ENCODE data around the gene ACSL3. TPM values are rescaled to one million over a fixed set of nuclear protein-coding genes. Genes with fewer than 3 reads are reported as not detected.

ACSL3 gene
- polyA plus RNA-seq, 1 experiment: 88.9 TPM

- H3K27me3 ChIP-seq (ENCODE audit: control insufficient read depth, insufficient read depth, low read length): no peaks in the 10 kb centered on the region
- no peak for TF ChIP-seq CTCF (IDR thresholded peaks at IDR 0.05; ENCODE audit: low read depth, low read length)
- CTCF ChIA-PET: interaction anchor here (0.6 to 3.6 kb wide), 5 partner anchors 8 to 308 kb away, joined by 3 to 26 read pairs (median 6); no protein-coding TSS in a partner anchor
- H3K4me3 ChIP-seq (ENCODE audit: low read depth, low read length): no peak overlapping the region
- H3K27ac ChIP-seq (ENCODE audit: low read depth, low read length): no peak overlapping the region
- peaks cover 2% of the 10 kb centered on the region; the same call in 1 of the 2 replicates for H3K9me3 ChIP-seq (ENCODE audit: control insufficient read depth, insufficient read depth, low read length)
- POLR2A ChIA-PET: no interaction called here
- no peak for DNase-seq (ENCODE audit: low read depth, low spot score)
Measured at GRCh38 chr2:222941510-222942032, 80.7 kb downstream of the ACSL3 start.

- ChIA-PET POLR2A (no interaction called here), CTCF (interaction anchor here (1.0 kb wide), 1 partner anchor 17 kb away, joined by 3 read pairs; no protein-coding TSS in a partner anchor)
- no peak for TF ChIP-seq CTCF (IDR thresholded peaks at IDR 0.05; ENCODE audit: low read depth, low read length)
- Histone ChIP-seq H3K4me3 (ENCODE audit: low read depth, low read length) (no peak overlapping the region), H3K9me3 (ENCODE audit: control insufficient read depth, insufficient read depth, low read length) (no peaks in the 10 kb centered on the region), H3K27me3 (ENCODE audit: control insufficient read depth, insufficient read depth, low read length) (no peaks in the 10 kb centered on the region), H3K27ac (ENCODE audit: low read depth, low read length) (no peak overlapping the region)
- no peak for DNase-seq (ENCODE audit: low read depth, low spot score)
Measured at GRCh38 chr2:222942561-222942960, 81.7 kb downstream of the ACSL3 start.

GRCh38 chr2:222942977-222943376 is 82.1 kb downstream of the ACSL3 start:
- no peaks in the 10 kb centered on the region for H3K9me3 ChIP-seq (ENCODE audit: control insufficient read depth, insufficient read depth, low read length)
- no peak for TF ChIP-seq CTCF (IDR thresholded peaks at IDR 0.05; ENCODE audit: low read depth, low read length)
- no peak overlapping the region for H3K4me3 ChIP-seq (ENCODE audit: low read depth, low read length)
- H3K27ac ChIP-seq (ENCODE audit: low read depth, low read length): no peak overlapping the region
- POLR2A ChIA-PET: no interaction called here
- CTCF ChIA-PET: interaction anchor here (2.0 kb wide), 1 partner anchor 28 kb away, joined by 7 read pairs; no protein-coding TSS in a partner anchor
- no peak for DNase-seq (ENCODE audit: low read depth, low spot score)
- no peaks in the 10 kb centered on the region for H3K27me3 ChIP-seq (ENCODE audit: control insufficient read depth, insufficient read depth, low read length)

GRCh38 chr2:222943820-222944219 is 83.0 kb downstream of the ACSL3 start:
- H3K4me3 ChIP-seq (ENCODE audit: low read depth, low read length): no peak overlapping the region
- no peak for TF ChIP-seq CTCF (IDR thresholded peaks at IDR 0.05; ENCODE audit: low read depth, low read length)
- H3K27ac ChIP-seq (ENCODE audit: low read depth, low read length): no peak overlapping the region
- ChIA-PET POLR2A (interaction anchor here (1.0 kb wide), 1 partner anchor 16 kb away, joined by 3 read pairs; no protein-coding TSS in a partner anchor), CTCF (interaction anchor here (1.1 to 2.0 kb wide), 3 partner anchors 16 to 28 kb away, joined by 3 to 7 read pairs (median 5); no protein-coding TSS in a partner anchor)
- H3K27me3 ChIP-seq (ENCODE audit: control insufficient read depth, insufficient read depth, low read length): no peaks in the 10 kb centered on the region
- no peaks in the 10 kb centered on the region for H3K9me3 ChIP-seq (ENCODE audit: control insufficient read depth, insufficient read depth, low read length)
- no peak for DNase-seq (ENCODE audit: low read depth, low spot score)

GRCh38 chr2:222944552-222944951 is 83.7 kb downstream of the ACSL3 start:
- no peaks in the 10 kb centered on the region for H3K27me3 ChIP-seq (ENCODE audit: control insufficient read depth, insufficient read depth, low read length)
- no peak overlapping the region for H3K27ac ChIP-seq (ENCODE audit: low read depth, low read length)
- H3K9me3 ChIP-seq (ENCODE audit: control insufficient read depth, insufficient read depth, low read length): no peaks in the 10 kb centered on the region
- no peak overlapping the region for H3K4me3 ChIP-seq (ENCODE audit: low read depth, low read length)
- DNase-seq (ENCODE audit: low read depth, low spot score): no peak
- no peak for TF ChIP-seq CTCF (IDR thresholded peaks at IDR 0.05; ENCODE audit: low read depth, low read length)
- ChIA-PET POLR2A (no interaction called here), CTCF (interaction anchor here (0.6 to 2.0 kb wide), 6 partner anchors 15 to 254 kb away, joined by 3 to 7 read pairs (median 4); no protein-coding TSS in a partner anchor)

Measured in AG04450 (cell line).